Heart right ventricle (tissue), 16 donors: ENCODE data around the gene RAI1. TPM values are rescaled to one million over a fixed set of nuclear protein-coding genes. Genes with fewer than 3 reads are reported as not detected.

Experiments
- ATAC-seq, 8 donors: fragments of 200-7000 bp; cut with Tn5 transposase; one replicate each; pipeline ENCODE4 v1.9.1; 2020; ENCODE audit warnings: mild to moderate bottlenecking in 8 of 8, moderate library complexity in 8 of 8, moderate number of reproducible peaks in 1 of 8
- DNase-seq, 2 donors: peaks; one replicate each; pipeline ENCODE4 v3.0.0-alpha.2; 2020
- H3K27ac ChIP-seq, 10 donors: fragments of 200-600 bp; sonication (generic) in 2 of 10; one replicate each; pipeline versions ENCODE4 v1.5.0 to v1.8.0; 2020 to 2022; ENCODE audit warnings: mild to moderate bottlenecking in 3 of 10
- H3K27me3 ChIP-seq, 7 donors: fragments of 200-600 bp; one replicate each; pipeline ENCODE4 v1.8.0; 2021 to 2022; ENCODE audit warnings: mild to moderate bottlenecking in 2 of 7
- H3K36me3 ChIP-seq, 9 donors: fragments of 200-600 bp; sonication (generic) in 1 of 9; one replicate each; pipeline versions ENCODE4 v1.5.0 to v1.8.0; 2020 to 2022; ENCODE audit warnings: mild to moderate bottlenecking in 2 of 9
- H3K4me1 ChIP-seq, 9 donors: fragments of 200-600 bp; sonication (generic) in 1 of 9; one replicate each; pipeline versions ENCODE4 v1.5.0 to v1.8.0; 2020 to 2022; ENCODE audit warnings: mild to moderate bottlenecking in 4 of 9
- H3K4me3 ChIP-seq, 10 donors: fragments of 200-600 bp; sonication (generic) in 2 of 10; one replicate each; pipeline versions ENCODE4 v1.5.0 to v1.8.0; 2020 to 2022; ENCODE audit warnings: mild to moderate bottlenecking in 7 of 10, moderate library complexity in 2 of 10
- H3K9me3 ChIP-seq, 11 donors: fragments of 200-600 bp in 10 of 11; sonication (generic) in 2 of 11; one replicate each; pipeline versions ENCODE4 v1.5.0 to v1.8.0; 2013 to 2022; ENCODE audit warnings: mild to moderate bottlenecking in 2 of 11, control low read depth in 1 of 11, moderate library complexity in 1 of 11
- WGBS, 2 donors: extraction: QIAGEN DNeasy Blood & Tissue Kit; methylation state at CpG; one replicate each; pipeline ENCODE4 v1.1.7; 2013; ENCODE audit warnings: inconsistent platforms in 1 of 2; 5-methylcytosine and 5-hydroxymethylcytosine counted together
- intact Hi-C, 10 donors: fragments of 100-400 bp; cut with DNase I; formaldehyde crosslinking; loops; one replicate each; pipeline versions ENCODE4 v1.11.1 to v1.14.2; 2022
- polyA plus RNA-seq, 2 donors: library from polyadenylated mRNA; stranded (reverse); fragments of 200-250 nt; gene quantifications; one replicate each; pipeline ENCODE4 v1.2.3, GENCODE V29; 2013
- total RNA-seq, 10 donors: library from RNA; stranded (reverse); fragmentation: NEBNext Ultra II Directional in 3 of 10; extraction: Animal tissue kit (Norgen Biotek cat#: 25700) in 3 of 10; gene quantifications; one replicate each; pipeline versions ENCODE4 v1.2.1 to v1.2.4, GENCODE V29; 2021 to 2023
- TF ChIP-seq, protein P1 (sequence below), 9 donors: fragments of 200-600 bp; sonication (generic) in 2 of 9; IDR thresholded peaks; one replicate each; pipeline versions ENCODE4 v1.5.0 to v1.8.0; 2021 to 2022; ENCODE audit warnings: antibody characterized with exemption in 9 of 9, mild to moderate bottlenecking in 5 of 9, moderate library complexity in 1 of 9
- donor health status: Arrhythmogenic right ventricular cardiomyopathy.
- donor health status: ischemic (EF 13 %, LVEDD 7.1; RV severe dilation, severe dysfunction).
- donor health status: healthy with polysubstance abuse.
- donor health status: DM: no; HTN: yes; CAD: no.
- donor health status: DM: no; HTN: no; CAD: no.
- donor health status: ischemic (EF 25% LVEDD 6.9; RV normal size, moderate dysfunction).
- donor health status: ischemic (EF 25% LVEDD 5.7; RV mildly dilated, moderate dysfunction).
- donor health status: healthy.
- donor health status: DM: yes; HTN: yes; CAD: no.
- donor health status: Ischemic cardiomyopathy.
- donor health status: ischemic (EF 35%, LVEDD 5.7; RV mildly dilated, moderate dysfunction).
- donor health status: nonischemic (EF 11% LVEDD 7.7; RV severe dilation, severe dysfunction).
- donor health status: DM: yes; HTN: yes; CAD: no.
- donor health status: PGD.
- donor health status: ischemic (EF 29% LVEDD 5.4; RV normal size, mild dysfunction).
- donor health status: nonischemic (EF 23%, LVEDD 6.1; RV moderate dilation, normal function).

Gene RAI1
- total and polyA plus RNA-seq, 12 donors, result 13.8 to 32.0 (median 19.8) TPM

DNA sequence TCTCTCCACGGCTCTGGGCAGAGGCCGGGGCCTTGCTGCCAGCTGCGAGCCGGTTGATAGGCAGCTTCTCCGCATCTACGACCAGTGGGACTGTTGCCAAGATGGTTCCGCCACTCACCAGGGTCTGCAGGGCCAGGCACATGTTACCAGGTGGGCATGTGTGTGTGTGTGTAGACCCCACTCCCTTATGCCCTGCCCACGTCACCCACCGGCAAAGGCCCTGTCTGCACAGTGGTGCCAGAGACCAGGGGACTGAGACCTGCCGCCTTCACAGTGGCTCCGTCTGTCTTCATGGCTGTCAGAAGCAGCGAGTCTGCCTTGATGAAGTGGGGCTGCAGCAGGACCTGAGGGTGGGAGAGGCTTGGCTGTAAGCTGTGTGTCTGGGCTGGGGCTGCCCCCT, 137.9 kb downstream of the RAI1 start:
- Histone ChIP-seq H3K4me3 (no peak overlapping the region), H3K9me3 (no peaks in the 10 kb centered on the region), H3K27me3 (no peaks in the 10 kb centered on the region), H3K36me3 (peaks cover 0 to 58% (median 9%) of the 10 kb centered on the region in 9 donors), H3K4me1 (peaks cover 12 to 89% (median 61%) of the 10 kb centered on the region in 9 donors), H3K27ac (no peak overlapping the region)
- no peak for DNase-seq
- TF ChIP-seq, protein P1, sequence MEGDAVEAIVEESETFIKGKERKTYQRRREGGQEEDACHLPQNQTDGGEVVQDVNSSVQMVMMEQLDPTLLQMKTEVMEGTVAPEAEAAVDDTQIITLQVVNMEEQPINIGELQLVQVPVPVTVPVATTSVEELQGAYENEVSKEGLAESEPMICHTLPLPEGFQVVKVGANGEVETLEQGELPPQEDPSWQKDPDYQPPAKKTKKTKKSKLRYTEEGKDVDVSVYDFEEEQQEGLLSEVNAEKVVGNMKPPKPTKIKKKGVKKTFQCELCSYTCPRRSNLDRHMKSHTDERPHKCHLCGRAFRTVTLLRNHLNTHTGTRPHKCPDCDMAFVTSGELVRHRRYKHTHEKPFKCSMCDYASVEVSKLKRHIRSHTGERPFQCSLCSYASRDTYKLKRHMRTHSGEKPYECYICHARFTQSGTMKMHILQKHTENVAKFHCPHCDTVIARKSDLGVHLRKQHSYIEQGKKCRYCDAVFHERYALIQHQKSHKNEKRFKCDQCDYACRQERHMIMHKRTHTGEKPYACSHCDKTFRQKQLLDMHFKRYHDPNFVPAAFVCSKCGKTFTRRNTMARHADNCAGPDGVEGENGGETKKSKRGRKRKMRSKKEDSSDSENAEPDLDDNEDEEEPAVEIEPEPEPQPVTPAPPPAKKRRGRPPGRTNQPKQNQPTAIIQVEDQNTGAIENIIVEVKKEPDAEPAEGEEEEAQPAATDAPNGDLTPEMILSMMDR (IDR thresholded peaks at IDR 0.05), result no peak
- 80 to 85% methylated on average over 12 of the region's 12 CpGs for WGBS, 2 donors
- no peak for ATAC-seq
- intact Hi-C loops, result loop anchor here in 5 of 10 donors (5.0 to 10.0 kb wide), 2 partner anchors 38 to 216 kb away; partner anchors contain the start of genes ATPAF2 (in 5 of the 5) and GID4 (in 5 of the 5)

DNA sequence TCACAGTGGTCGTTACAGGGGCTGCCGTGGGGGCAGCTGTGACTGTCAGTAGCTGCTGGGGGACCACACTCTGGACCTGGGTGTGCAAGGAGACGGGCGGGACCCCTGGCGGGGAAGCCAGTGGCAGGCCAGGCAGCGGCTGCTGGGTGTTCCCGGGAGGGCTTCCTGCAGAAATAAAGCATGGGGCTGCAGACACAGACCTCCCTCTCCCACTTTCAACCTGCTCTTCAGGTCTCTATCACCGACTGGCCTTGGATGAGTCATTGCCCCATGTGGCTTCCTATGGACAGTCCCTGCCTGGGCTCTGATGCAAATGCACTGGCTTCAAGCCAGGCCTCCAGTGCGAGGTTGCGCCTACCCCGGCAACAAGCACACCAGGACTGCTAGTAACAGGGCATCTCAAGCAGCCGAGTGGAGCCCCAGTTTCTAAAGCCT, 138.3 kb downstream of the RAI1 start:
- intact Hi-C loops, result loop anchor here in 5 of 10 donors (5.0 to 10.0 kb wide), 2 partner anchors 38 to 215 kb away; partner anchors contain the start of genes ATPAF2 (in 5 of the 5) and GID4 (in 5 of the 5)
- H3K36me3 ChIP-seq, result peaks cover 0 to 53% (median 9%) of the 10 kb centered on the region in 9 donors

DNA sequence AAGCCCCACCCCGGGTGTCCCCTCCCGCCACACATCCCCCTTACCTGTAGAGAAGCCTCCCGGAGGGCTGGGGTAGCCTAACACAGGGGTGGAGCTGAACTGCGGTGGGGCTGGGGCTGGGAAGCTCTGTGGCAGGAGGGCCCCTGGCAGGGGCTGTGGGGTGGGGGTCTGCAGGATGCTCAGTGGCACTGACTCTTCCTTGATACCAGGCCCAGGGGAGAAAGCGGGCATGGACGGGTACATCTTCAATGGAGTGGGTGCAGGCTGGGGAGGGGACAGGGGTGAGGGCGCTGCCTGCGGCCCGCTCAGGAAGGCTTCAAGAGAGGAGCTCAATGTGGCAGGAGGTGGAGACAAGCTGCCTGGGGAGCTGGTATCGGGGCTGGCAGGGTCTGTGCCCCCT, 138.8 kb downstream of the RAI1 start:
- Histone ChIP-seq H3K27ac (no peak overlapping the region), H3K36me3 (peaks cover 0 to 49% (median 9%) of the 10 kb centered on the region in 9 donors), H3K9me3 (no peaks in the 10 kb centered on the region), H3K4me3 (no peak overlapping the region), H3K4me1 (peaks cover 20 to 89% (median 61%) of the 10 kb centered on the region in 9 donors), H3K27me3 (no peaks in the 10 kb centered on the region)
- no peak for ATAC-seq
- 83 to 89% methylated on average over 10 of the region's 10 CpGs for WGBS, 2 donors
- TF ChIP-seq, protein P1 (IDR thresholded peaks at IDR 0.05), result no peak
- intact Hi-C loops, result loop anchor here in 2 of 10 donors (10.0 kb wide), 1 partner anchor 215 kb away; the partner anchor contains the start of genes ATPAF2 (in 2 of the 2) and GID4 (in 2 of the 2)
- no peak for DNase-seq

More for the DNA sequence above, 138.3 kb downstream of the RAI1 start:
- H3K27me3 ChIP-seq, result no peaks in the 10 kb centered on the region
- H3K9me3 ChIP-seq, result no peaks in the 10 kb centered on the region
- WGBS, 2 donors, result 57 to 64% methylated on average over 12 of the region's 12 CpGs
- no peak overlapping the region for H3K4me3 ChIP-seq
- ATAC-seq (peak in 1 of 8 donors; percentile 8), DNase-seq (peak in 1 of 2 donors; percentile 62)
- no peak overlapping the region for H3K27ac ChIP-seq
- peaks cover 17 to 89% (median 61%) of the 10 kb centered on the region in 9 donors for H3K4me1 ChIP-seq
- TF ChIP-seq, protein P1 (IDR thresholded peaks at IDR 0.05), result no peak

DNA sequence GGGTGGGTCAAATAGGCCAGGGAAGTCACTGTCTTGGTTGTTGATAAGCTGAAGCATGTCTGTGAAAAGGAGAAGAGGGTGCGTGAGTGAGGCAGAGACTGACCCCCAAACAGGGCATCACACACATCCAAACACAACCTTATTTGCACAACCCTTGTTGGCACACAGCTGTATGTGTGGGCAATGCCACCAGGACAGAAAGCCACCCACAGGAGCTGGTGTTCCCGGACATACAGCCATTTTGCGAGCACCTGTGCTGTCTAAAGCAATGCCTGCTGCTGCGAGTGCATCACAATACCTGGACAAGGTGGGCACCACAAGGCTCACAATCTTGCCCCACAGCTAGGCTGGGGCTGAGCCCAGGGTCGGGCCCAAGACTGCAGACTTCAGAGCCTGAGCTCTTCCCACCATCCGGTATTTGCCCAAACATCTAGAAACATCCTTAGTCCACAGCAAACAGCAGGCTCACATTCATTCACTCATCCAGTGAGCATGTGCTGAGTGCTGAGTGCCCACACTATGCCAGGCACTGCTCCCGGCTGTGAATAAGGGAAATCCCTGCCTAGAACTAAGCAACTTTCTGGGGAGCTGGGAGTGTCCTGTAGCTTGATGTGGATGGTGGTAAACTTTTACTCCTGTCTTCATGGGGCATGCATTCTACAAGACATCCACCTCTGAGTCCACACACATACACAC, 139.4 kb downstream of the RAI1 start:
- intact Hi-C loops, result loop anchor here in 2 of 10 donors (10.0 kb wide), 1 partner anchor 214 kb away; the partner anchor contains the start of genes ATPAF2 (in 2 of the 2) and GID4 (in 2 of the 2)
- H3K9me3 ChIP-seq, result no peaks in the 10 kb centered on the region
- 80 to 89% methylated on average over 7 of the region's 7 CpGs for WGBS, 2 donors
- TF ChIP-seq, protein P1 (IDR thresholded peaks at IDR 0.05), result no peak
- no peak overlapping the region for H3K4me3 ChIP-seq
- H3K4me1 ChIP-seq, result peaks cover 26 to 89% (median 61%) of the 10 kb centered on the region in 9 donors
- no peak for ATAC-seq
- DNase-seq, result no peak
- H3K27me3 ChIP-seq, result no peaks in the 10 kb centered on the region
- no peak overlapping the region for H3K27ac ChIP-seq
- H3K36me3 ChIP-seq, result peaks cover 0 to 43% (median 9%) of the 10 kb centered on the region in 9 donors
